ENCODE data around the gene ATP6V1C2. TPM values are rescaled to one million over a fixed set of nuclear protein-coding genes. Genes with fewer than 3 reads are reported as not detected.

The ATP6V1C2 gene, protein sequence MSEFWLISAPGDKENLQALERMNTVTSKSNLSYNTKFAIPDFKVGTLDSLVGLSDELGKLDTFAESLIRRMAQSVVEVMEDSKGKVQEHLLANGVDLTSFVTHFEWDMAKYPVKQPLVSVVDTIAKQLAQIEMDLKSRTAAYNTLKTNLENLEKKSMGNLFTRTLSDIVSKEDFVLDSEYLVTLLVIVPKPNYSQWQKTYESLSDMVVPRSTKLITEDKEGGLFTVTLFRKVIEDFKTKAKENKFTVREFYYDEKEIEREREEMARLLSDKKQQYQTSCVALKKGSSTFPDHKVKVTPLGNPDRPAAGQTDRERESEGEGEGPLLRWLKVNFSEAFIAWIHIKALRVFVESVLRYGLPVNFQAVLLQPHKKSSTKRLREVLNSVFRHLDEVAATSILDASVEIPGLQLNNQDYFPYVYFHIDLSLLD
- total RNA-seq (0.32 and 0.57 TPM in 2 replicates), polyA plus RNA-seq (1.3 and 2.0 TPM in 2 replicates)

DNA sequence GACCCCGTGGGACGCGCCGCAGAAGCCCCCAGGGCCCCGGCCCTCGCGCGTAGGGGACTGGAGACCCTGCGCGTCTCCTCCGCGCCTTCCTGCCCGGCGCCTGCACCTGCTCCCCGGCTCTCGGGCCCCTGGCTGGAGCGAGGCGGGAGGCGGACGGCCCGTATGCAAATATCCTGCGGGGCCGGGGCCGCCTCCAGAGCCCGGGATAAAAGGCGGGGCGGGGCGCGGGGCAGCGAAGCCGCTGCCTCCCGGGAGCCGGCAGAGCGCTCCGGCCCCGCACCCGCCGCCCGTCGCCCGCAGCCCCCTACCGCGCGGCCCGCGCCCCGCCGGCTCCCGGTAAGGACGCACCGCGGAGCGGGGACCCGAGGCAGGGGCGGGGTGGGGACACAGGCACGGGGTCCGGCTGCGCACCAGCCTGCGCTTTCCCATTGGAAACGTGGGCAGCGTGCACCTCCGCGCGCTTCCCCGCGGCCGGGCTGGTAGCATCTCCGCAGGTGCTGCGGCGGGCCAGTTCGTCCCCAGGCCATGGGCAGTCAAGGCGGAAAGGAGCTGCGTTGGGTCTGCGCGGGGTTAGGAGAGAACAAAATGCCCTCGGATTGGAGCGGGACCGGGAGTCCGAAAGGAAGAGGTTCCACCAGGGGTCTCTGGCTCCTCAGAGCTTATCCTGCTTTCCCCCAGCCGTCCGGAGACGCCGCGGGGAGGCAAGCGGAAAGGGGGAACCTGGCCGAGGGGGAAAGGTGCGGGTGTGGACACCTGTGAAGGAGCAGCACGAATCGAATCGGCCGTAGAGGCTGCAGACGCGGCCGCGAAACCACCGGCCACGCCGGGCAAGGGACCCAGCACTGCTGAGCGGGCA, at the start of gene ATP6V1C2:
ATP6V1C2 (plus strand) TSS at position 235 of the 856 bp plus-strand sequence. CDS start 1,220 bp downstream, outside the sequence.
- Histone ChIP-seq H3K27ac (no peak within 1 kb of the TSS), H4K20me1 (ENCODE audit: insufficient read depth, poor library complexity, severe bottlenecking) (no peaks in the 10 kb centered on the region), H3K27me3 (peaks cover 79% of the 10 kb centered on the region), H3K79me2 (no peaks in the 10 kb centered on the region), H3K36me3 (replicated peaks; ENCODE audit: insufficient read depth, low read depth) (no peaks in the 10 kb centered on the region), H3K4me2 (peak within 1 kb of the TSS; percentile 95), H3K4me1 (ENCODE audit: insufficient read depth) (peaks cover 9% of the 10 kb centered on the region), H3K9me2 (replicated peaks; ENCODE audit: insufficient read depth) (no peaks in the 10 kb centered on the region), H2AFZ (peak within 1 kb of the TSS; percentile 52), H3K9me3 (ENCODE audit: low read depth) (no peaks in the 10 kb centered on the region), H3K4me3 (peak within 1 kb of the TSS; percentile 26)
- no peak for TF ChIP-seq EZH2phosphoT487 (IDR thresholded peaks at IDR 0.05; ENCODE audit: low read depth, severe bottlenecking, unreplicated experiment)
- TF ChIP-seq EZH2 (IDR thresholded peaks at IDR 0.05; ENCODE audit: borderline replicate concordance) = peak; percentile 96
- peak; percentile 65 for DNase-seq (ENCODE audit: low spot score)
- WGBS (ENCODE audit: low lambda C conversion rate, missing lambda C conversion rate) = 3% methylated on average over 47 of the region's 99 CpGs

DNA sequence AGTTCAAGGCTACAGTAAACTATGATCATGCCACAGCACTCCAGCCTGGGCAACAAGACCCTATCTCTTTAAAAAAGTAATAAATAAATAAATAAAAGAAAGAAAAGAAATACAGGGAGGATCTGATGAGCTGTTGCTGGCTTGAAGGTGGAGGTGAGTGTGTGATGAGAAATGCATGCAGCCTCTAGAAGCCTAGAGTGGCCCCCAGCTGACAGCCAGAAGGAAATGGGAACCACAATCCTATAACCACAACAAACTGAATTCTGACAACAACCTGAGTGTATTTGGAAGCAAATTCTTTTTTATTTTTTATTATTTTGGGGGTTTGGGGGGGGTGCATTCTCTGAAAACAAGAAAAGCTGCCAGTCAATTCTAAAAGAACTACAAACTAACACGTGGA, 46.3 kb upstream of the ATP6V1C2 start:
- Histone ChIP-seq H3K4me3 (no peak overlapping the region), H3K4me2 (no peak overlapping the region), H3K79me2 (no peaks in the 10 kb centered on the region), H3K27me3 (no peaks in the 10 kb centered on the region), H3K9me3 (ENCODE audit: low read depth) (no peaks in the 10 kb centered on the region), H3K36me3 (replicated peaks; ENCODE audit: insufficient read depth, low read depth) (no peaks in the 10 kb centered on the region), H2AFZ (no peak overlapping the region), H4K20me1 (ENCODE audit: insufficient read depth, poor library complexity, severe bottlenecking) (no peaks in the 10 kb centered on the region), H3K9me2 (replicated peaks; ENCODE audit: insufficient read depth) (no peaks in the 10 kb centered on the region), H3K4me1 (ENCODE audit: insufficient read depth) (no peaks in the 10 kb centered on the region), H3K27ac (no peak overlapping the region)
- no peak for TF ChIP-seq EZH2 (IDR thresholded peaks at IDR 0.05; ENCODE audit: borderline replicate concordance)
- TF ChIP-seq EZH2phosphoT487 (IDR thresholded peaks at IDR 0.05; ENCODE audit: low read depth, severe bottlenecking, unreplicated experiment) = no peak
- TF ChIP-seq, protein P1, sequence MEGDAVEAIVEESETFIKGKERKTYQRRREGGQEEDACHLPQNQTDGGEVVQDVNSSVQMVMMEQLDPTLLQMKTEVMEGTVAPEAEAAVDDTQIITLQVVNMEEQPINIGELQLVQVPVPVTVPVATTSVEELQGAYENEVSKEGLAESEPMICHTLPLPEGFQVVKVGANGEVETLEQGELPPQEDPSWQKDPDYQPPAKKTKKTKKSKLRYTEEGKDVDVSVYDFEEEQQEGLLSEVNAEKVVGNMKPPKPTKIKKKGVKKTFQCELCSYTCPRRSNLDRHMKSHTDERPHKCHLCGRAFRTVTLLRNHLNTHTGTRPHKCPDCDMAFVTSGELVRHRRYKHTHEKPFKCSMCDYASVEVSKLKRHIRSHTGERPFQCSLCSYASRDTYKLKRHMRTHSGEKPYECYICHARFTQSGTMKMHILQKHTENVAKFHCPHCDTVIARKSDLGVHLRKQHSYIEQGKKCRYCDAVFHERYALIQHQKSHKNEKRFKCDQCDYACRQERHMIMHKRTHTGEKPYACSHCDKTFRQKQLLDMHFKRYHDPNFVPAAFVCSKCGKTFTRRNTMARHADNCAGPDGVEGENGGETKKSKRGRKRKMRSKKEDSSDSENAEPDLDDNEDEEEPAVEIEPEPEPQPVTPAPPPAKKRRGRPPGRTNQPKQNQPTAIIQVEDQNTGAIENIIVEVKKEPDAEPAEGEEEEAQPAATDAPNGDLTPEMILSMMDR (IDR thresholded peaks at IDR 0.05; ENCODE audit: poor library complexity) = no peak
- 91% methylated on average over 1 of the region's 1 CpG for WGBS (ENCODE audit: low lambda C conversion rate, missing lambda C conversion rate)
- no peak for DNase-seq (ENCODE audit: low spot score)

DNA sequence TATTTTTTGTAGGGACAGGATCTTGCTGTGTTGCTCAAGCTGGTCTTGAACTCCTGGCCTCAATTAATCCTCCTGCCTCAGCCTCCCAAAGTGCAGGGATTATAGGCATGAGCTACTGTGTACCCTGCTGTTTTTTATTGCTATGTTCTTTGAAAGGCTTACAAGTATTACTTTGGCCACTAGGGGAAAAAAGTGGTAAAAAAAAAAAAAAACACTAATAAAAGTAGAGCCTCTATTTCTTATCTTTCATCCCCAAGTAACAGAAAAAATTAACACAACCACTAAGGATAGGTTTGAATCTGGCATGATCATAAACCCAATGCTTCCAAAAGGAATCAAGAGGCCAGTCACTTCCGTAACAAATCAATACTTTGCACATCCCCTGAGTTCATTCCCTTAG, 43.2 kb upstream of the ATP6V1C2 start:
- Histone ChIP-seq H3K27ac (no peak overlapping the region), H3K9me3 (ENCODE audit: low read depth) (no peaks in the 10 kb centered on the region), H4K20me1 (ENCODE audit: insufficient read depth, poor library complexity, severe bottlenecking) (no peaks in the 10 kb centered on the region), H3K4me2 (no peak overlapping the region), H3K27me3 (no peaks in the 10 kb centered on the region), H3K9me2 (replicated peaks; ENCODE audit: insufficient read depth) (no peaks in the 10 kb centered on the region), H3K36me3 (replicated peaks; ENCODE audit: insufficient read depth, low read depth) (no peaks in the 10 kb centered on the region), H3K4me3 (no peak overlapping the region), H3K79me2 (peaks cover 4% of the 10 kb centered on the region), H2AFZ (no peak overlapping the region), H3K4me1 (ENCODE audit: insufficient read depth) (no peaks in the 10 kb centered on the region)
- no peak for DNase-seq (ENCODE audit: low spot score)
- WGBS (ENCODE audit: low lambda C conversion rate, missing lambda C conversion rate) = 97% methylated on average over 1 of the region's 1 CpG
- no peak for TF ChIP-seq EZH2phosphoT487 (IDR thresholded peaks at IDR 0.05; ENCODE audit: low read depth, severe bottlenecking, unreplicated experiment)
- TF ChIP-seq, protein P1 (IDR thresholded peaks at IDR 0.05; ENCODE audit: poor library complexity) = peak; percentile 14

All from hepatocyte (in vitro differentiated cells).